ENCODE data around the gene E2F3. TPM values are rescaled to one million over a fixed set of nuclear protein-coding genes. Genes with fewer than 3 reads are reported as not detected.

Gene E2F3
- total RNA-seq, 1 donor from 2014 or later = 27.4 TPM

GRCh38 chr6:20467437-20467836 is 65.8 kb downstream of the E2F3 start:
- H3K36me3 ChIP-seq (ENCODE audit: insufficient read depth, low read length) = no peaks in the 10 kb centered on the region
- H4K20me1 ChIP-seq (ENCODE audit: insufficient read depth, low read length) = peaks cover 78% of the 10 kb centered on the region
- Mint-ChIP-seq H3K4me3 (ENCODE audit: unreplicated experiment) (no peak overlapping the region), H3K27ac (ENCODE audit: unreplicated experiment) (no peak overlapping the region), H3K36me3 (ENCODE audit: low read depth, unreplicated experiment) (peaks cover 10% of the 10 kb centered on the region), H3K9me3 (ENCODE audit: unreplicated experiment) (no peaks in the 10 kb centered on the region), H3K27me3 (ENCODE audit: low read depth, unreplicated experiment) (no peaks in the 10 kb centered on the region), H3K4me1 (ENCODE audit: low read depth, unreplicated experiment) (no peaks in the 10 kb centered on the region)
- no peaks in the 10 kb centered on the region for H3K4me1 ChIP-seq (ENCODE audit: insufficient read depth, low read length)
- peaks cover 83% of the 10 kb centered on the region for H3K79me2 ChIP-seq (ENCODE audit: insufficient read depth, low read length)
- H3K9ac ChIP-seq (ENCODE audit: low read length) = no peak overlapping the region
- no peaks in the 10 kb centered on the region for H3K27me3 ChIP-seq (ENCODE audit: insufficient read depth, low read length)
- H3K4me2 ChIP-seq (ENCODE audit: low read length) = no peak overlapping the region
- H3K4me3 ChIP-seq (ENCODE audit: insufficient read depth, low read depth, low read length) = no peak overlapping the region
- H2AFZ ChIP-seq (ENCODE audit: low read depth, low read length) = no peak overlapping the region
- TF ChIP-seq CTCF (IDR thresholded peaks at IDR 0.05; ENCODE audit: insufficient read depth, low read depth, low read length) (no peak), EZH2 (IDR thresholded peaks at IDR 0.05; ENCODE audit: insufficient read depth, low read length) (no peak)
- H3K9me3 ChIP-seq (ENCODE audit: insufficient read depth, low read depth, low read length) = no peaks in the 10 kb centered on the region
- DNase-seq (ENCODE audit: low read depth) (no peak), FAIRE-seq (no peak)
- no peak overlapping the region for H3K27ac ChIP-seq (ENCODE audit: low read depth, low read length)

GRCh38 chr6:20468209-20468608 is 66.5 kb downstream of the E2F3 start:
- Histone ChIP-seq H3K9me3 (ENCODE audit: insufficient read depth, low read depth, low read length) (no peaks in the 10 kb centered on the region), H3K9ac (ENCODE audit: low read length) (no peak overlapping the region), H3K36me3 (ENCODE audit: insufficient read depth, low read length) (no peaks in the 10 kb centered on the region), H3K4me1 (ENCODE audit: insufficient read depth, low read length) (no peaks in the 10 kb centered on the region), H3K27ac (ENCODE audit: low read depth, low read length) (no peak overlapping the region), H3K79me2 (ENCODE audit: insufficient read depth, low read length) (peaks cover 82% of the 10 kb centered on the region), H3K27me3 (ENCODE audit: insufficient read depth, low read length) (no peaks in the 10 kb centered on the region), H3K4me3 (ENCODE audit: insufficient read depth, low read depth, low read length) (no peak overlapping the region), H3K4me2 (ENCODE audit: low read length) (no peak overlapping the region), H4K20me1 (ENCODE audit: insufficient read depth, low read length) (peaks cover 73% of the 10 kb centered on the region), H2AFZ (ENCODE audit: low read depth, low read length) (no peak overlapping the region)
- TF ChIP-seq CTCF (IDR thresholded peaks at IDR 0.05; ENCODE audit: insufficient read depth, low read depth, low read length) (no peak), EZH2 (IDR thresholded peaks at IDR 0.05; ENCODE audit: insufficient read depth, low read length) (no peak)
- no peaks in the 10 kb centered on the region for H3K27me3 Mint-ChIP-seq (ENCODE audit: low read depth, unreplicated experiment)
- H3K36me3 Mint-ChIP-seq (ENCODE audit: low read depth, unreplicated experiment) = peaks cover 9% of the 10 kb centered on the region
- H3K9me3 Mint-ChIP-seq (ENCODE audit: unreplicated experiment) = no peaks in the 10 kb centered on the region
- no peak for DNase-seq (ENCODE audit: low read depth)
- H3K4me3 Mint-ChIP-seq (ENCODE audit: unreplicated experiment) = no peak overlapping the region
- no peak overlapping the region for H3K27ac Mint-ChIP-seq (ENCODE audit: unreplicated experiment)
- no peaks in the 10 kb centered on the region for H3K4me1 Mint-ChIP-seq (ENCODE audit: low read depth, unreplicated experiment)
- FAIRE-seq = no peak

GRCh38 chr6:20472748-20473147 is 71.1 kb downstream of the E2F3 start:
- H3K27me3 Mint-ChIP-seq (ENCODE audit: low read depth, unreplicated experiment) = no peaks in the 10 kb centered on the region
- H3K27ac ChIP-seq (ENCODE audit: low read depth, low read length) = no peak overlapping the region
- peaks cover 91% of the 10 kb centered on the region for H3K79me2 ChIP-seq (ENCODE audit: insufficient read depth, low read length)

More at GRCh38 chr6:20472748-20473147, 71.1 kb downstream of the E2F3 start:
- DNase-seq (ENCODE audit: low read depth) (no peak), FAIRE-seq (no peak)
- Histone ChIP-seq H4K20me1 (ENCODE audit: insufficient read depth, low read length) (peaks cover 81% of the 10 kb centered on the region), H3K9ac (ENCODE audit: low read length) (no peak overlapping the region), H3K27me3 (ENCODE audit: insufficient read depth, low read length) (no peaks in the 10 kb centered on the region), H3K9me3 (ENCODE audit: insufficient read depth, low read depth, low read length) (no peaks in the 10 kb centered on the region), H3K4me3 (ENCODE audit: insufficient read depth, low read depth, low read length) (no peak overlapping the region), H3K4me1 (ENCODE audit: insufficient read depth, low read length) (no peaks in the 10 kb centered on the region), H3K4me2 (ENCODE audit: low read length) (no peak overlapping the region), H3K36me3 (ENCODE audit: insufficient read depth, low read length) (no peaks in the 10 kb centered on the region), H2AFZ (ENCODE audit: low read depth, low read length) (no peak overlapping the region)
- H3K27ac Mint-ChIP-seq (ENCODE audit: unreplicated experiment) = no peak overlapping the region
- H3K4me1 Mint-ChIP-seq (ENCODE audit: low read depth, unreplicated experiment) = no peaks in the 10 kb centered on the region
- H3K9me3 Mint-ChIP-seq (ENCODE audit: unreplicated experiment) = peaks cover 1% of the 10 kb centered on the region
- H3K4me3 Mint-ChIP-seq (ENCODE audit: unreplicated experiment) = no peak overlapping the region
- TF ChIP-seq CTCF (IDR thresholded peaks at IDR 0.05; ENCODE audit: insufficient read depth, low read depth, low read length) (no peak), EZH2 (IDR thresholded peaks at IDR 0.05; ENCODE audit: insufficient read depth, low read length) (no peak)
- H3K36me3 Mint-ChIP-seq (ENCODE audit: low read depth, unreplicated experiment) = peaks cover 6% of the 10 kb centered on the region

Measured in astrocyte (in vitro differentiated cells and primary cell).